Measurements from ENCODE around the gene SLC9A5. TPM values are rescaled to one million over a fixed set of nuclear protein-coding genes. Genes with fewer than 3 reads are reported as not detected.
A peak's percentile ranks its signal among the peaks of the same experiment; 100 is the strongest.

SLC9A5 gene
- polyA plus RNA-seq, 2 of the 4 experiments (the other 2 are of a cell fraction) = 0.83 to 2.5 TPM

DNA sequence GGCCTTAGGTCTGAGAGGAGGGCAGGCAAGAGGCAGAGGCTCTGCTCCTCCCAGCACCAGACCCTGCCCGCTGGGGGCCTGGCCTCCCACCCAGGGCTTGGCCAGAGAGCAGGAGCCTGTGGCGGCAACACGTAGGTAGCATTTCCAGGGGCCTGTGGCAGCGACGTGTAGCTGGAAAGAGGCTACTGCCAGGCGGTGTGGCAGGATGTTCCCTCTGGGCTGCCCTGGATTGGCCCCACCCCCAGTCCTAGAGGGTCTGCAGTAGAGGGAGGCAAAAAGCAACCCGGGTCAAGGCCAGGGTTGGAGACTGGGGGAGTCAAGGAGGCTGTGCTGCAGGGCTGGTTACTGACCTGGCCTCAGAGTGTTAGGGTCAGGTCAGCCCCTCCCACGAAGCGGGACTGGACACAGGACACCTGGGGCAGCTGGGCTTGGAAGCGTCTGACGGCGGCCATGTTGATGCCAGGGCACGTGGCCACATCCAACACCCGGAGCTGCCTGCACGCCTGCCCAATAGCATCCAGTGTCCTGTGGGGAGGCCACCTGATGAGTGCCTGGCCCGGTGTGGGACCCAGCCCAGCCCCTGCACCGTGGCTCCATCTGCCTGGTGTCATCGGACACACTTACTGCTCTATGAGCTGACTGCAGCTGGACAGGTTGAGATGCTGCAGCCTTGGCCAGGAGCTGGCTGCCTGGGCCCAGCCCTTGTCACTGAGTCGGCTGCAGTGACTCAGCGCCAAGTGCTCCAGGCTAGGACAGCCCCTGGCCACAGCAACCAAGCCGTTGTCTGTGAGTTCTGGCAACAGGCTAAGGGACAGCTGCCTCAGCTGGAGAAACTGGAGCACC lies 41.3 kb upstream of the SLC9A5 start:
- peaks cover 20% of the 10 kb centered on the region for H3K4me1 ChIP-seq
- H3K9me3 ChIP-seq = no peaks in the 10 kb centered on the region
- 81% methylated on average over 20 of the region's 21 CpGs for WGBS (ENCODE audit: missing lambda C conversion rate)
- TF ChIP-seq RFX5 (IDR thresholded peaks at IDR 0.05) = no peak
- peak; percentile 24 for TF ChIP-seq MAFK (IDR thresholded peaks at IDR 0.05; ENCODE audit: partially characterized antibody)
- no peak for FAIRE-seq
- H3K27ac ChIP-seq = peak overlapping the region; percentile 38 to 73; a peak in 4 of 6 replicates
- no peak overlapping the region for H3K4me3 ChIP-seq
- ChIA-PET CTCF (interaction anchor here (1.7 to 10.5 kb wide), 4 partner anchors 7 to 253 kb away, joined by 7 to 105 read pairs (median 8); partner anchors contain the start of genes E2F4, ELMO3 and TMEM208), POLR2A (interaction anchor here (0.9 to 1.4 kb wide), 4 partner anchors 10 to 39 kb away, joined by 3 to 5 read pairs (median 4); partner anchors contain the start of gene TMEM208)
- peak; percentile 32 to 53 for DNase-seq (ENCODE audit: low read depth in 1 of 2, low spot score in 1 of 2)
- ATAC-seq = peak; percentile 49 to 56
- H3K4me2 ChIP-seq = peak overlapping the region; percentile 31; the same call in 1 of the 3 replicates

- ChIA-PET CTCF (interaction anchor here (0.8 to 10.5 kb wide), 6 partner anchors 12 to 254 kb away, joined by 3 to 105 read pairs (median 5); partner anchors contain the start of genes E2F4, ELMO3 and TMEM208), POLR2A (interaction anchor here (1.1 to 1.4 kb wide), 3 partner anchors 10 to 38 kb away, joined by 3 to 5 read pairs (median 5); partner anchors contain the start of gene TMEM208)
- WGBS (ENCODE audit: missing lambda C conversion rate) = 87% methylated on average over 8 of the region's 11 CpGs
- Histone ChIP-seq H3K4me2 (peak overlapping the region; percentile 31; the same call in 1 of the 3 replicates), H3K4me3 (no peak overlapping the region), H3K27ac (peak overlapping the region; percentile 38 to 73; a peak in 4 of 6 replicates), H3K9me3 (no peaks in the 10 kb centered on the region), H3K4me1 (peaks cover 25% of the 10 kb centered on the region)
- TF ChIP-seq EP300 (IDR thresholded peaks at IDR 0.05) = no peak
- TF ChIP-seq MAFK (IDR thresholded peaks at IDR 0.05; ENCODE audit: partially characterized antibody) = no peak
- no peak for TF ChIP-seq REST (IDR thresholded peaks at IDR 0.05)
- no peak for TF ChIP-seq PBX3 (IDR thresholded peaks at IDR 0.05)
- TF ChIP-seq RNF2 (IDR thresholded peaks at IDR 0.05; ENCODE audit: borderline replicate concordance, low read depth) = no peak
- no peak for TF ChIP-seq NFE2L2 (conservative IDR thresholded peaks at IDR 0.05; ENCODE audit: low read length)
- no peak for TF ChIP-seq RAD21 (conservative IDR thresholded peaks at IDR 0.05 in 1 of 2, IDR thresholded peaks at IDR 0.05 in 1 of 2)
- no peak for TF ChIP-seq NR3C1 (IDR thresholded peaks at IDR 0.05)
- no peak for TF ChIP-seq HOXB5 (CRISPR knock-in tag; IDR thresholded peaks at IDR 0.05)
- TF ChIP-seq CHD4 (IDR thresholded peaks at IDR 0.05; ENCODE audit: borderline replicate concordance) = no peak
- peak in 1 of 2 experiments; percentile 3; a peak in 1 of 6 replicates for ATAC-seq
- no peak for DNase-seq (ENCODE audit: low read depth in 1 of 2, low spot score in 1 of 2)
- FAIRE-seq = no peak
Measured at GRCh38 chr16:67208154-67208896, 40.5 kb upstream of the SLC9A5 start.

DNA sequence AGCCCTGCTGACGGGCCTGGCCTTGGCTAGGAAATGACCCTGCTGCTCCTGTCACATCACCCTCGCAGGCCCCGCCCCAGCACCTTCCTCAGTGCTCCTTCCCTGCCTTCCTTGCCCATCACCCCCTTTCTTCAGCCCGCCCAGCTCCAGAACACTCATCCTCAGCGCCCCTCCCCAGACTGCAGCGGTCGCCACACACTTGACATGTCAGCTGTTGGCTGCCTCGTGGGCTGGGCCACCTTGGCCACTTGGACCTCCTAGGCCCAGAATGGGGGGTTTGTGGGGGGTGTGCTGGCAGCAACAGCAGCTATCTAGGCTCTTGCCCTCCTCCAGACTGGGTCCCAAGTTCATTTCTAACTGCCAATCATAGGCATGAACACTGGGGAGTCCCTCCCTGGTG lies 39.2 kb upstream of the SLC9A5 start:
- ChIA-PET CTCF (interaction anchor here (0.8 to 10.5 kb wide), 10 partner anchors 9 to 256 kb away, joined by 3 to 105 read pairs (median 4); partner anchors contain the start of genes B3GNT9, CES3, E2F4 and ELMO3), POLR2A (interaction anchor here (3.7 kb wide), 1 partner anchor 17 kb away, joined by 11 read pairs; the partner anchor contains the start of gene TMEM208)
- Histone ChIP-seq H3K27ac (no peak overlapping the region), H3K4me1 (peaks cover 25% of the 10 kb centered on the region), H3K4me3 (no peak overlapping the region), H3K9me3 (no peaks in the 10 kb centered on the region), H3K4me2 (no peak overlapping the region)
- WGBS (ENCODE audit: missing lambda C conversion rate) = 84% methylated on average over 8 of the region's 8 CpGs
- TF ChIP-seq ZFP36 (IDR thresholded peaks at IDR 0.05; ENCODE audit: borderline replicate concordance, partially characterized antibody) (no peak), NFE2L2 (conservative IDR thresholded peaks at IDR 0.05; ENCODE audit: low read length) (no peak), KDM5A (IDR thresholded peaks at IDR 0.05) (no peak), POLR2AphosphoS2 (conservative IDR thresholded peaks at IDR 0.05; ENCODE audit: low read length) (no peak), ZSCAN20 (CRISPR knock-in tag; IDR thresholded peaks at IDR 0.05) (no peak), CHD2 (IDR thresholded peaks at IDR 0.05; ENCODE audit: low read length, partially characterized antibody) (no peak), JUN (IDR thresholded peaks at IDR 0.05) (no peak), HDAC2 (IDR thresholded peaks at IDR 0.05) (no peak), NPAS2 (CRISPR knock-in tag; IDR thresholded peaks at IDR 0.05; ENCODE audit: borderline replicate concordance) (no peak), FOSB (CRISPR knock-in tag; IDR thresholded peaks at IDR 0.05) (no peak), HEYL (CRISPR knock-in tag; IDR thresholded peaks at IDR 0.05) (no peak), E2F6 (IDR thresholded peaks at IDR 0.05; ENCODE audit: borderline replicate concordance, low read depth) (no peak), CBX8 (IDR thresholded peaks at IDR 0.05) (no peak), RFX5 (IDR thresholded peaks at IDR 0.05) (no peak), ELK1 (IDR thresholded peaks at IDR 0.05; ENCODE audit: low read depth, low read length) (no peak)
- no peak for DNase-seq (ENCODE audit: low read depth in 1 of 2, low spot score in 1 of 2)
- FAIRE-seq = no peak
- ATAC-seq = peak in 1 of 2 experiments; percentile 1; a peak in 1 of 6 replicates
